Suprapubic skin (tissue), 3 donors: Measurements from ENCODE around the gene PRAMEF9.

ENCODE experiments used
- POLR2A ChIP-seq, 2 donors: fragments of 450-650 bp; IDR thresholded peaks; one replicate each; pipeline ENCODE4 v1.6.1; 2017; ENCODE audit warnings: antibody characterized with exemption in 2 of 2, mild to moderate bottlenecking in 2 of 2, moderate library complexity in 2 of 2
- TF ChIP-seq, protein P1 (sequence below), 2 donors: fragments of 200-600 bp in 1 of 2; fragments of 450-650 bp in 1 of 2; sonication (generic) in 1 of 2; IDR thresholded peaks; one replicate each; pipeline ENCODE4 v1.5.1; 2016 to 2019; ENCODE audit warnings: antibody characterized with exemption in 2 of 2, mild to moderate bottlenecking in 1 of 2, moderate library complexity in 1 of 2

DNA sequence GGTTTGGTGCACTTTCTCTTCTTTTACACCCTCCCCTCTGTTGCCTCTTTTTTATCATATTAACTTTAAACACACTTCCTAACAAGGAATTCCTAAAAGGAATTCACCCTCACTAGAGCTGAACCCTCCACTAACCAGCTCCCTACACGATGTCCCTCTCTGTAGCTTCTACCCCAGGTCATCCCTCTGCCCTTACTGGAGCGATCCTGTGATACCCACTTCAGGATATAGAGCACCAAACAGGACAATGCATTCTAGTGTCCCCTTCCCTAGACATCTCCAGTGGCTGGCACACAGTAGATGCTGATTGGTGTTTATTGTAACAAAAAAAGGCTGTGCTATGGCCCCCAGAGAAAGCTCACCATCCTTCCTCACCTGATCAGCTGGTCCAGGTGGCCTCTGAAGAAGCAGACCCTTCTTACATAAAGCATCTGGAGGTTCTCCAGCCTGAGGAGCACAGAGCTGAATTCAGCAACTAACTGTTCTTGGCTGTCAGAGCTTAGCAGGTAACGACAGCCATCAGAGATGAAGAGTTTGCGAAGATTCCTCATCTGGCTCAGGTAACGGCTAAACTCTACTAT, 52.9 kb downstream of the PRAMEF9 start:
- TF ChIP-seq, protein P1, sequence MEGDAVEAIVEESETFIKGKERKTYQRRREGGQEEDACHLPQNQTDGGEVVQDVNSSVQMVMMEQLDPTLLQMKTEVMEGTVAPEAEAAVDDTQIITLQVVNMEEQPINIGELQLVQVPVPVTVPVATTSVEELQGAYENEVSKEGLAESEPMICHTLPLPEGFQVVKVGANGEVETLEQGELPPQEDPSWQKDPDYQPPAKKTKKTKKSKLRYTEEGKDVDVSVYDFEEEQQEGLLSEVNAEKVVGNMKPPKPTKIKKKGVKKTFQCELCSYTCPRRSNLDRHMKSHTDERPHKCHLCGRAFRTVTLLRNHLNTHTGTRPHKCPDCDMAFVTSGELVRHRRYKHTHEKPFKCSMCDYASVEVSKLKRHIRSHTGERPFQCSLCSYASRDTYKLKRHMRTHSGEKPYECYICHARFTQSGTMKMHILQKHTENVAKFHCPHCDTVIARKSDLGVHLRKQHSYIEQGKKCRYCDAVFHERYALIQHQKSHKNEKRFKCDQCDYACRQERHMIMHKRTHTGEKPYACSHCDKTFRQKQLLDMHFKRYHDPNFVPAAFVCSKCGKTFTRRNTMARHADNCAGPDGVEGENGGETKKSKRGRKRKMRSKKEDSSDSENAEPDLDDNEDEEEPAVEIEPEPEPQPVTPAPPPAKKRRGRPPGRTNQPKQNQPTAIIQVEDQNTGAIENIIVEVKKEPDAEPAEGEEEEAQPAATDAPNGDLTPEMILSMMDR (IDR thresholded peaks at IDR 0.05) = no peak
- TF ChIP-seq POLR2A (IDR thresholded peaks at IDR 0.05) = no peak
